Measurements from ENCODE around the gene USE1.

The USE1 gene

GRCh38 chr19:17255150-17255621 lies 40.0 kb downstream of the USE1 start:
- Histone ChIP-seq H3K36me3 (ENCODE audit: insufficient read depth, low read length) (no peaks in the 10 kb centered on the region), H3K9me3 (ENCODE audit: low read depth, low read length) (no peaks in the 10 kb centered on the region), H3K27ac (no peak overlapping the region), H3K4me3 (no peak overlapping the region), H3K9ac (ENCODE audit: insufficient read length) (no peak overlapping the region)
- no peak for TF ChIP-seq POLR2AphosphoS5 (IDR thresholded peaks at IDR 0.05; ENCODE audit: borderline replicate concordance, low read depth, low read length)
- no peak for TF ChIP-seq EZH2 (IDR thresholded peaks at IDR 0.05)
- TF ChIP-seq FOXP2 (optimal IDR thresholded peaks at IDR 0.05; ENCODE audit: control extremely low read depth, extremely low read length, insufficient read depth) = no peak
- DNase-seq (ENCODE audit: low read depth, low spot score) = no peak

- Histone ChIP-seq H3K36me3 (ENCODE audit: insufficient read depth, low read length) (no peaks in the 10 kb centered on the region), H3K9me3 (ENCODE audit: low read depth, low read length) (no peaks in the 10 kb centered on the region), H3K4me3 (no peak overlapping the region), H3K27ac (no peak overlapping the region), H3K9ac (ENCODE audit: insufficient read length) (no peak overlapping the region)
- no peak for DNase-seq (ENCODE audit: low read depth, low spot score)
- TF ChIP-seq EZH2 (IDR thresholded peaks at IDR 0.05) = no peak
- TF ChIP-seq FOXP2 (optimal IDR thresholded peaks at IDR 0.05; ENCODE audit: control extremely low read depth, extremely low read length, insufficient read depth) = no peak
- no peak for TF ChIP-seq POLR2AphosphoS5 (IDR thresholded peaks at IDR 0.05; ENCODE audit: borderline replicate concordance, low read depth, low read length)
Observed at GRCh38 chr19:17256130-17256529, 41.0 kb downstream of the USE1 start.

GRCh38 chr19:17259118-17259780 lies 44.1 kb downstream of the USE1 start:
- Histone ChIP-seq H3K36me3 (ENCODE audit: insufficient read depth, low read length) (no peaks in the 10 kb centered on the region), H3K9ac (ENCODE audit: insufficient read length) (no peak overlapping the region), H3K27ac (no peak overlapping the region), H3K4me3 (no peak overlapping the region), H3K9me3 (ENCODE audit: low read depth, low read length) (no peaks in the 10 kb centered on the region)
- no peak for TF ChIP-seq EZH2 (IDR thresholded peaks at IDR 0.05)
- TF ChIP-seq POLR2AphosphoS5 (IDR thresholded peaks at IDR 0.05; ENCODE audit: borderline replicate concordance, low read depth, low read length) = no peak
- no peak for TF ChIP-seq FOXP2 (optimal IDR thresholded peaks at IDR 0.05; ENCODE audit: control extremely low read depth, extremely low read length, insufficient read depth)
- DNase-seq (ENCODE audit: low read depth, low spot score) = no peak

- DNase-seq (ENCODE audit: low read depth, low spot score) = no peak
- no peak for TF ChIP-seq POLR2AphosphoS5 (IDR thresholded peaks at IDR 0.05; ENCODE audit: borderline replicate concordance, low read depth, low read length)
- TF ChIP-seq FOXP2 (optimal IDR thresholded peaks at IDR 0.05; ENCODE audit: control extremely low read depth, extremely low read length, insufficient read depth) = no peak
- TF ChIP-seq EZH2 (IDR thresholded peaks at IDR 0.05) = no peak
- H3K36me3 ChIP-seq (ENCODE audit: insufficient read depth, low read length) = no peaks in the 10 kb centered on the region
- H3K9me3 ChIP-seq (ENCODE audit: low read depth, low read length) = no peaks in the 10 kb centered on the region
- H3K9ac ChIP-seq (ENCODE audit: insufficient read length) = no peak overlapping the region
- H3K27ac ChIP-seq = no peak overlapping the region
- no peak overlapping the region for H3K4me3 ChIP-seq
Observed at GRCh38 chr19:17259934-17260333, 44.8 kb downstream of the USE1 start.

- TF ChIP-seq EZH2 (IDR thresholded peaks at IDR 0.05) (no peak), FOXP2 (optimal IDR thresholded peaks at IDR 0.05; ENCODE audit: control extremely low read depth, extremely low read length, insufficient read depth) (no peak), POLR2AphosphoS5 (IDR thresholded peaks at IDR 0.05; ENCODE audit: borderline replicate concordance, low read depth, low read length) (no peak)
- no peak overlapping the region for H3K27ac ChIP-seq
Observed at GRCh38 chr19:17260842-17261325, 45.7 kb downstream of the USE1 start.

GRCh38 chr19:17262557-17262956 lies 47.4 kb downstream of the USE1 start:
- Histone ChIP-seq H3K4me3 (no peak overlapping the region), H3K36me3 (ENCODE audit: insufficient read depth, low read length) (no peaks in the 10 kb centered on the region), H3K9me3 (ENCODE audit: low read depth, low read length) (no peaks in the 10 kb centered on the region), H3K27ac (no peak overlapping the region), H3K9ac (ENCODE audit: insufficient read length) (no peak overlapping the region)
- TF ChIP-seq POLR2AphosphoS5 (IDR thresholded peaks at IDR 0.05; ENCODE audit: borderline replicate concordance, low read depth, low read length) = no peak
- TF ChIP-seq EZH2 (IDR thresholded peaks at IDR 0.05) = no peak
- TF ChIP-seq FOXP2 (optimal IDR thresholded peaks at IDR 0.05; ENCODE audit: control extremely low read depth, extremely low read length, insufficient read depth) = no peak
- no peak for DNase-seq (ENCODE audit: low read depth, low spot score)

More at GRCh38 chr19:17260842-17261325, 45.7 kb downstream of the USE1 start:
- H3K4me3 ChIP-seq = no peak overlapping the region
- peak; percentile 37 for DNase-seq (ENCODE audit: low read depth, low spot score)
- H3K9me3 ChIP-seq (ENCODE audit: low read depth, low read length) = no peaks in the 10 kb centered on the region
- no peaks in the 10 kb centered on the region for H3K36me3 ChIP-seq (ENCODE audit: insufficient read depth, low read length)
- H3K9ac ChIP-seq (ENCODE audit: insufficient read length) = no peak overlapping the region

- no peak overlapping the region for H3K4me3 ChIP-seq
- DNase-seq (ENCODE audit: low read depth, low spot score) = no peak
- no peak overlapping the region for H3K27ac ChIP-seq
- H3K9me3 ChIP-seq (ENCODE audit: low read depth, low read length) = no peaks in the 10 kb centered on the region
- peaks cover 2% of the 10 kb centered on the region; the same call in 1 of the 2 replicates for H3K36me3 ChIP-seq (ENCODE audit: insufficient read depth, low read length)
- H3K9ac ChIP-seq (ENCODE audit: insufficient read length) = no peak overlapping the region
- TF ChIP-seq POLR2AphosphoS5 (IDR thresholded peaks at IDR 0.05; ENCODE audit: borderline replicate concordance, low read depth, low read length) (no peak), FOXP2 (optimal IDR thresholded peaks at IDR 0.05; ENCODE audit: control extremely low read depth, extremely low read length, insufficient read depth) (no peak), EZH2 (IDR thresholded peaks at IDR 0.05) (no peak)
Observed at GRCh38 chr19:17263712-17264640, 48.8 kb downstream of the USE1 start.

- H3K27ac ChIP-seq = no peak within 1 kb of the TSS
Observed at GRCh38 chr19:17264641-17264979, 49.5 kb downstream of the USE1 start, which contains the start of gene USHBP1. Gene USHBP1 (minus strand): TSS chr19:17264745. CDS start chr19:17264299, 446 bp downstream.

More at GRCh38 chr19:17264641-17264979, 49.5 kb downstream of the USE1 start, which contains the start of gene USHBP1:
- Histone ChIP-seq H3K9ac (ENCODE audit: insufficient read length) (no peak within 1 kb of the TSS), H3K9me3 (ENCODE audit: low read depth, low read length) (no peaks in the 10 kb centered on the region), H3K36me3 (ENCODE audit: insufficient read depth, low read length) (peaks cover 4% of the 10 kb centered on the region; the same call in 1 of the 2 replicates), H3K4me3 (no peak within 1 kb of the TSS)
- no peak for DNase-seq (ENCODE audit: low read depth, low spot score)
- TF ChIP-seq EZH2 (IDR thresholded peaks at IDR 0.05) (no peak), POLR2AphosphoS5 (IDR thresholded peaks at IDR 0.05; ENCODE audit: borderline replicate concordance, low read depth, low read length) (no peak), FOXP2 (optimal IDR thresholded peaks at IDR 0.05; ENCODE audit: control extremely low read depth, extremely low read length, insufficient read depth) (no peak)
